HG03108 (cell line): ENCODE measurements around the gene WDR76.
"Not testable (repeated sequence)": the region's sequence is repeated elsewhere in the genome, so short reads cannot be mapped to it uniquely, and the experiment has no call there.

Source experiments
- ATAC-seq: cut with Tn5 transposase; IDR thresholded peaks from one replicate; pipeline ENCODE4 v1.9.1; 2021; ENCODE audit warnings: moderate library complexity; ENCODE audit not compliant: unreplicated experiment

WDR76 gene

GRCh38 chr15:43826508-43827341, at the start of gene WDR76:
TSS of gene WDR76 (plus strand) at chr15:43827002. CDS start at chr15:43827033, 31 bp downstream.
- ATAC-seq, result peak; percentile 64

GRCh38 chr15:43777267-43777914, 49.4 kb upstream of the WDR76 start:
- ATAC-seq, result peak; percentile 36

- no peak for ATAC-seq
These were observed 47.8 kb upstream of the WDR76 start for GRCh38 chr15:43779016-43779415.

- ATAC-seq, result no peak
These were observed 37.4 kb upstream of the WDR76 start for GRCh38 chr15:43789409-43789808.

- peak; percentile 89 for ATAC-seq
These were observed 34.6 kb upstream of the WDR76 start, which contains the start of gene SERF2 for GRCh38 chr15:43791993-43792760. TSS of gene SERF2 (plus strand) at chr15:43792320. CDS start at chr15:43792377, 57 bp downstream.

- no peak for ATAC-seq
These were observed 33.9 kb upstream of the WDR76 start for GRCh38 chr15:43792761-43793476.

- no peak for ATAC-seq
These were observed 33.2 kb upstream of the WDR76 start for GRCh38 chr15:43793647-43794046.

GRCh38 chr15:43794269-43795037, 32.3 kb upstream of the WDR76 start:
- no peak for ATAC-seq

- no peak for ATAC-seq
These were observed 31.6 kb upstream of the WDR76 start for GRCh38 chr15:43795197-43795596.

- no peak for ATAC-seq
These were observed 30.8 kb upstream of the WDR76 start for GRCh38 chr15:43795997-43796396.

- ATAC-seq, result no peak
These were observed 30.2 kb upstream of the WDR76 start for GRCh38 chr15:43796566-43796965.

GRCh38 chr15:43799209-43799944, 27.4 kb upstream of the WDR76 start:
- no peak for ATAC-seq

- no peak for ATAC-seq
These were observed 26.9 kb upstream of the WDR76 start, which contains the start of gene SERINC4 for GRCh38 chr15:43799945-43800285. TSS of gene SERINC4 (minus strand) at chr15:43800220. CDS start at chr15:43799986, 234 bp downstream.

- ATAC-seq, result peak; percentile 85
These were observed 26.3 kb upstream of the WDR76 start, which contains the start of gene HYPK for GRCh38 chr15:43800286-43801141. TSS of gene HYPK (plus strand) at chr15:43800599. CDS start at chr15:43800623, 24 bp downstream.

- not testable (repeated sequence) for ATAC-seq
These were observed 24.1 kb upstream of the WDR76 start for GRCh38 chr15:43802676-43803075.

- no peak for ATAC-seq
These were observed 18.3 kb upstream of the WDR76 start for GRCh38 chr15:43808435-43808950.

GRCh38 chr15:43808960-43809678, 17.7 kb upstream of the WDR76 start:
- peak; percentile 51 for ATAC-seq
